Suppressor macrophage treated with lipopolysaccharide for 1 hour (primary cell): Measurements from ENCODE around the gene RACGAP1.
"Not testable (repeated sequence)": the region's sequence is repeated elsewhere in the genome, so short reads cannot be mapped to it uniquely, and the experiment has no call there.

Source experiments
- DNase-seq, 3 donors: peaks; one replicate each; pipeline ENCODE4 v3.0.0-alpha.2; 2020 to 2022

Gene RACGAP1

GRCh38 chr12:50055831-50056638 lies 30.7 kb upstream of the RACGAP1 start:
- DNase-seq: peak; percentile 50 to 80 (median 72)

- no peak for DNase-seq
These were observed 28.3 kb upstream of the RACGAP1 start for GRCh38 chr12:50053583-50053982.

GRCh38 chr12:50052964-50053363 lies 27.7 kb upstream of the RACGAP1 start:
- no peak for DNase-seq

- DNase-seq: no peak
These were observed 27.2 kb upstream of the RACGAP1 start for GRCh38 chr12:50052544-50052943.

GRCh38 chr12:50051101-50051806 lies 26.0 kb upstream of the RACGAP1 start:
- DNase-seq: no peak

- peak; percentile 73 to 84 (median 80) for DNase-seq
These were observed 25.3 kb upstream of the RACGAP1 start for GRCh38 chr12:50050410-50051098.

GRCh38 chr12:50050119-50050385 lies 24.8 kb upstream of the RACGAP1 start:
- no peak for DNase-seq

- DNase-seq: no peak
These were observed 24.2 kb upstream of the RACGAP1 start for GRCh38 chr12:50049254-50050118.

- no peak for DNase-seq
These were observed 22.5 kb upstream of the RACGAP1 start for GRCh38 chr12:50047693-50048250.

- DNase-seq: peak in 1 of 3 donors; percentile 25
These were observed 18.6 kb upstream of the RACGAP1 start for GRCh38 chr12:50043854-50044253.

GRCh38 chr12:50043308-50043707 lies 18.0 kb upstream of the RACGAP1 start:
- no peak for DNase-seq

GRCh38 chr12:50042693-50043092 lies 17.4 kb upstream of the RACGAP1 start:
- no peak for DNase-seq

- no peak for DNase-seq
These were observed 16.7 kb upstream of the RACGAP1 start for GRCh38 chr12:50041962-50042361.

GRCh38 chr12:50041062-50041860 lies 16.0 kb upstream of the RACGAP1 start:
- DNase-seq: no peak

- DNase-seq: no peak
These were observed 15.4 kb upstream of the RACGAP1 start for GRCh38 chr12:50040657-50041056.

GRCh38 chr12:50039151-50039835 lies 14.0 kb upstream of the RACGAP1 start:
- DNase-seq: peak; percentile 88 to 95 (median 90)

GRCh38 chr12:50038336-50038735 lies 13.0 kb upstream of the RACGAP1 start:
- DNase-seq: peak in 1 of 3 donors; percentile 52

- DNase-seq: peak; percentile 79 to 84 (median 80)
These were observed 7.7 kb upstream of the RACGAP1 start for GRCh38 chr12:50032854-50033581.

GRCh38 chr12:50032515-50032853 lies 7.2 kb upstream of the RACGAP1 start:
- no peak for DNase-seq

- not testable (repeated sequence) for DNase-seq
These were observed 5.2 kb upstream of the RACGAP1 start for GRCh38 chr12:50030449-50030848.
